Urinary bladder (tissue), 4 donors: ENCODE data around the gene RNLS. TPM values are rescaled to one million over a fixed set of nuclear protein-coding genes. Genes with fewer than 3 reads are reported as not detected.
"Not testable (repeated sequence)": the region's sequence is repeated elsewhere in the genome, so short reads cannot be mapped to it uniquely, and the experiment has no call there.

Source experiments
- DNase-seq: peaks from one replicate; pipeline ENCODE4 v3.0.0-alpha.2; 2015; ENCODE audit errors: extremely low spot score
- H3K27ac ChIP-seq: one replicate; pipeline ENCODE4 v1.5.1; 2013; ENCODE audit warnings: low read depth, mild to moderate bottlenecking, moderate library complexity
- H3K36me3 ChIP-seq: one replicate; pipeline ENCODE4 v1.6.1; 2013; ENCODE audit warnings: mild to moderate bottlenecking, moderate library complexity; ENCODE audit not compliant: insufficient read depth
- H3K4me1 ChIP-seq: one replicate; pipeline ENCODE4 v1.6.1; 2013; ENCODE audit warnings: mild to moderate bottlenecking, moderate library complexity; ENCODE audit not compliant: insufficient read depth
- H3K4me3 ChIP-seq: one replicate; pipeline ENCODE4 v1.5.1; 2013; ENCODE audit warnings: low read depth, low read length
- WGBS: extraction: QIAGEN DNeasy Blood & Tissue Kit; methylation state at CpG from one replicate; pipeline ENCODE4 v1.1.7; 2013; 5-methylcytosine and 5-hydroxymethylcytosine counted together
- polyA plus RNA-seq: library from polyadenylated mRNA; stranded (reverse); fragments of 200-250 nt; gene quantifications from one replicate; pipeline ENCODE4 v1.2.3, GENCODE V29; 2013
- total RNA-seq: library from RNA; depleted of rRNA; stranded (reverse); fragments of >200 nt; gene quantifications from one replicate; pipeline ENCODE4 v1.2.3, GENCODE V29; 2014
- donor health status: healthy with polysubstance abuse.
- donor health status: healthy.

RNLS gene
- total and polyA plus RNA-seq, 2 donors = 6.1 to 6.3 TPM

- H3K4me3 ChIP-seq = no peak overlapping the region
- no peak for DNase-seq
- no peaks in the 10 kb centered on the region for H3K4me1 ChIP-seq
- 97% methylated on average over 1 of the region's 1 CpG for WGBS
- no peak overlapping the region for H3K27ac ChIP-seq
- no peaks in the 10 kb centered on the region for H3K36me3 ChIP-seq
These were observed 85.2 kb downstream of the RNLS start for GRCh38 chr10:88497913-88498312.

GRCh38 chr10:88494537-88494936 is 88.6 kb downstream of the RNLS start:
- H3K4me3 ChIP-seq = no peak overlapping the region
- no peak overlapping the region for H3K27ac ChIP-seq
- no peaks in the 10 kb centered on the region for H3K36me3 ChIP-seq
- DNase-seq = no peak
- no peaks in the 10 kb centered on the region for H3K4me1 ChIP-seq

- no peak for DNase-seq
These were observed 89.2 kb downstream of the RNLS start for GRCh38 chr10:88493691-88494483.

GRCh38 chr10:88491314-88491713 is 91.8 kb downstream of the RNLS start:
- no peak overlapping the region for H3K4me3 ChIP-seq
- WGBS = 86% methylated on average over 1 of the region's 1 CpG
- no peak for DNase-seq
- H3K4me1 ChIP-seq = no peaks in the 10 kb centered on the region
- H3K27ac ChIP-seq = no peak overlapping the region
- no peaks in the 10 kb centered on the region for H3K36me3 ChIP-seq

More at GRCh38 chr10:88493691-88494483, 89.2 kb downstream of the RNLS start:
- no peak overlapping the region for H3K27ac ChIP-seq
- no peaks in the 10 kb centered on the region for H3K4me1 ChIP-seq
- WGBS = 35% methylated on average over 3 of the region's 3 CpGs
- H3K36me3 ChIP-seq = no peaks in the 10 kb centered on the region
- no peak overlapping the region for H3K4me3 ChIP-seq

GRCh38 chr10:88490231-88490980 is 92.7 kb downstream of the RNLS start:
- Histone ChIP-seq H3K4me3 (no peak overlapping the region), H3K27ac (no peak overlapping the region), H3K4me1 (no peaks in the 10 kb centered on the region), H3K36me3 (no peaks in the 10 kb centered on the region)
- DNase-seq = no peak
- WGBS = 51% methylated on average over 4 of the region's 4 CpGs

- Histone ChIP-seq H3K4me3 (no peak overlapping the region), H3K36me3 (no peaks in the 10 kb centered on the region), H3K4me1 (no peaks in the 10 kb centered on the region), H3K27ac (no peak overlapping the region)
- WGBS = 47% methylated on average over 1 of the region's 1 CpG
- DNase-seq = no peak
These were observed 94.0 kb downstream of the RNLS start for GRCh38 chr10:88489107-88489506.

GRCh38 chr10:88486816-88487215 is 96.3 kb downstream of the RNLS start:
- DNase-seq, H3K27ac ChIP-seq, H3K36me3 ChIP-seq, H3K4me3 ChIP-seq, H3K4me1 ChIP-seq: not testable (repeated sequence)
- WGBS = over 99% methylated on average over 2 of the region's 2 CpGs

- WGBS = 81% methylated on average over 2 of the region's 2 CpGs
These were observed 100.9 kb downstream of the RNLS start for GRCh38 chr10:88482220-88482619.

GRCh38 chr10:88478256-88478655 is 104.9 kb downstream of the RNLS start:
- Histone ChIP-seq H3K27ac (no peak overlapping the region), H3K4me1 (no peaks in the 10 kb centered on the region), H3K36me3 (no peaks in the 10 kb centered on the region), H3K4me3 (no peak overlapping the region)
- 95% methylated on average over 2 of the region's 2 CpGs for WGBS
- no peak for DNase-seq

More at GRCh38 chr10:88482220-88482619, 100.9 kb downstream of the RNLS start:
- H3K4me3 ChIP-seq = no peak overlapping the region
- DNase-seq = no peak
- H3K4me1 ChIP-seq = no peaks in the 10 kb centered on the region
- no peaks in the 10 kb centered on the region for H3K36me3 ChIP-seq
- no peak overlapping the region for H3K27ac ChIP-seq

- H3K4me3 ChIP-seq = no peak overlapping the region
- no peak overlapping the region for H3K27ac ChIP-seq
- WGBS = 95% methylated on average over 4 of the region's 4 CpGs
- H3K4me1 ChIP-seq = no peaks in the 10 kb centered on the region
- no peak for DNase-seq
- no peaks in the 10 kb centered on the region for H3K36me3 ChIP-seq
These were observed 105.6 kb downstream of the RNLS start for GRCh38 chr10:88477343-88478085.

GRCh38 chr10:88474884-88475844 is 108.0 kb downstream of the RNLS start:
- no peaks in the 10 kb centered on the region for H3K4me1 ChIP-seq
- 74% methylated on average over 7 of the region's 7 CpGs for WGBS
- no peak overlapping the region for H3K4me3 ChIP-seq
- H3K36me3 ChIP-seq = no peaks in the 10 kb centered on the region
- no peak overlapping the region for H3K27ac ChIP-seq
- no peak for DNase-seq

- DNase-seq = no peak
- 92% methylated on average over 2 of the region's 2 CpGs for WGBS
- no peak overlapping the region for H3K4me3 ChIP-seq
- no peaks in the 10 kb centered on the region for H3K4me1 ChIP-seq
- H3K27ac ChIP-seq = no peak overlapping the region
- no peaks in the 10 kb centered on the region for H3K36me3 ChIP-seq
These were observed 108.9 kb downstream of the RNLS start for GRCh38 chr10:88473989-88474883.
